SU-DHL-6 (cell line): ENCODE measurements around the gene SESN2.

Experiments
- H2AFZ ChIP-seq: fragments of 200-600 bp; sonication (generic); 2 replicates; pipeline ENCODE4 v1.6.1; 2014; ENCODE audit warnings: low read depth, mild to moderate bottlenecking, moderate library complexity, mixed read lengths, antibody characterized with exemption, low read length; ENCODE audit not compliant: severe bottlenecking
- H3F3A ChIP-seq: fragments of 200-600 bp; shearing (Covaris generic); 2 replicates; pipeline ENCODE4 v1.6.0; 2016; ENCODE audit warnings: antibody characterized with exemption, mild to moderate bottlenecking; ENCODE audit not compliant: insufficient read depth
- H3K27ac ChIP-seq: fragments of 200-600 bp; sonication (generic); 2 replicates; pipeline ENCODE4 v1.5.1; 2016; ENCODE audit warnings: low read depth, mild to moderate bottlenecking, low read length, moderate library complexity, mixed read lengths
- H3K27me3 ChIP-seq: fragments of 200-600 bp; sonication (generic), shearing (Covaris generic); 2 replicates; pipeline ENCODE4 v1.6.0; 2014; ENCODE audit warnings: mild to moderate bottlenecking, low read length
- H3K36me3 ChIP-seq: fragments of 200-600 bp; sonication (generic); 2 replicates; pipeline ENCODE4 v1.6.1; 2014; ENCODE audit warnings: mild to moderate bottlenecking, low read length, mixed read lengths
- H3K4me2 ChIP-seq: fragments of 300-600, 200-600 bp; shearing (Covaris generic), sonication (generic); 2 replicates; pipeline ENCODE4 v1.6.0; 2014; ENCODE audit warnings: low read length, low read depth, mild to moderate bottlenecking; ENCODE audit not compliant: poor library complexity, severe bottlenecking
- H3K4me3 ChIP-seq: fragments of 200-600 bp; sonication (generic); 2 replicates; pipeline ENCODE4 v1.5.1; 2014; ENCODE audit warnings: antibody characterized with exemption, low read length, mild to moderate bottlenecking, mixed read lengths; ENCODE audit not compliant: insufficient read depth, poor library complexity, severe bottlenecking
- H3K79me2 ChIP-seq: fragments of 200-600 bp; sonication (generic); 2 replicates; pipeline ENCODE4 v1.6.1; 2014; ENCODE audit warnings: mild to moderate bottlenecking, low read length, moderate library complexity; ENCODE audit not compliant: insufficient read depth
- H3K9ac ChIP-seq: fragments of 200-600 bp; sonication (generic); 2 replicates; pipeline ENCODE4 v1.7.0; 2014; ENCODE audit warnings: mild to moderate bottlenecking, low read length
- H3K9me2 ChIP-seq: fragments of 200-600 bp; sonication (generic); replicated peaks from 2 replicates; pipeline ENCODE4 v1.6.1; 2014; ENCODE audit warnings: low read length; ENCODE audit not compliant: insufficient read depth
- H3K9me3 ChIP-seq: fragments of 200-600 bp; sonication (generic); 2 replicates; pipeline ENCODE4 v1.6.1; 2014; ENCODE audit warnings: low read length, mixed read lengths; ENCODE audit not compliant: insufficient read depth
- H4K20me1 ChIP-seq: fragments of 200-600 bp; sonication (generic); 2 replicates; pipeline ENCODE4 v1.6.1; 2014; ENCODE audit warnings: low read depth, mild to moderate bottlenecking, antibody characterized with exemption, low read length, moderate library complexity, mixed read lengths
- CTCF ChIP-seq: fragments of 200-600 bp; sonication (generic); IDR thresholded peaks from one replicate; pipeline ENCODE4 v1.5.1; 2017; ENCODE audit warnings: antibody characterized with exemption, mild to moderate bottlenecking, low read length, moderate library complexity; ENCODE audit not compliant: insufficient read depth, poor library complexity, severe bottlenecking
- EZH2phosphoT487 ChIP-seq: fragments of 200-600 bp; sonication (generic), shearing (Covaris generic); conservative IDR thresholded peaks from 2 replicates; pipeline ENCODE4 v1.6.1; 2018; ENCODE audit warnings: mild to moderate bottlenecking, antibody characterized with exemption, low read length, moderate library complexity, mixed read lengths

Gene SESN2

DNA sequence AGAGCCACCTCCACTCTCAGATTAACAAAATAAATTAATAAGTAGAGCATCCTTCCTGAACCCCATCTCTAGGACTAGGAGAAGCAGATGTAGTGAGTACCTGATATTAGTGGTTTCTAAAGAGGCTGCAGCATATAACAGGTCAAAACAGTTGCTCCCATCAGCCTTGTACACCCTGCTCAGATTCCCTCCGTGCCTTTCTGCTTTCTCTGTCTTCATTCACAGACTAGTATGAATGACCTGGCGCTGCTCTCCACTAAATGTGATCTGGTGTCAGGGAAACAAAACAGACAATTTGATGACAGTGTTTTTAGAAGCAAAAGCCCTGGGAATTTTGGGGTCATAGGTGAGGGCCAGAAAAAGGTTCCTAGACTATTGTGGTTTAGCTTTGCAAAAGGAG, 8.3 kb downstream of the SESN2 start:
- no peak overlapping the region for H3K4me3 ChIP-seq
- TF ChIP-seq EZH2phosphoT487, result no peak
- TF ChIP-seq CTCF, result no peak
- peaks cover 53% of the 10 kb centered on the region for H3K79me2 ChIP-seq
- H3F3A ChIP-seq, result no peaks in the 10 kb centered on the region
- no peaks in the 10 kb centered on the region for H3K36me3 ChIP-seq
- H3K27me3 ChIP-seq, result no peaks in the 10 kb centered on the region
- no peak overlapping the region for H3K4me2 ChIP-seq
- no peak overlapping the region for H2AFZ ChIP-seq
- H3K9ac ChIP-seq, result no peak overlapping the region
- H4K20me1 ChIP-seq, result no peaks in the 10 kb centered on the region
- no peak overlapping the region for H3K27ac ChIP-seq
- H3K9me3 ChIP-seq, result no peaks in the 10 kb centered on the region
- no peaks in the 10 kb centered on the region for H3K9me2 ChIP-seq

DNA sequence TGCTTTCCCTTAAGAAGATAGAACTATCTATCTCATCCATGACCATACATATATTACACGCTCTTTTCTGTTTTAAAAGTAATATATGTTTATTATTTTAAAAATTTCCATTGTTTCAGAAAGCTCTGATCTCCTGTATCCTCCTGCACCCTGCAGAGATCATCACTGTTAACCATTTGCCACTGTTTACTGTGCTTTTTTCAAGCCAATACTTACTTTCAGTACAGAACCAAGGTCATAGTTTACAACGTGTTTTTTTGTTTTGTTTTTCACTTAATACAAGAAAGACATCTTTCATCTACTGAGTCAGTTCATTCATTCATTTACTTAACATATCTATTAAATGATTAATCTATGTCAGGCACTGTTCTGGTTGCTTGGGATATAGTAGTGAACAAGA, 10.2 kb downstream of the SESN2 start:
- no peak overlapping the region for H3K9ac ChIP-seq
- H3K36me3 ChIP-seq, result no peaks in the 10 kb centered on the region
- no peaks in the 10 kb centered on the region for H3K9me3 ChIP-seq
- H2AFZ ChIP-seq, result no peak overlapping the region
- H3K79me2 ChIP-seq, result peaks cover 37% of the 10 kb centered on the region
- H3F3A ChIP-seq, result no peaks in the 10 kb centered on the region
- H3K9me2 ChIP-seq, result no peaks in the 10 kb centered on the region
- TF ChIP-seq EZH2phosphoT487 (no peak), CTCF (no peak)
- H3K27me3 ChIP-seq, result no peaks in the 10 kb centered on the region
- no peak overlapping the region for H3K4me3 ChIP-seq
- H3K27ac ChIP-seq, result no peak overlapping the region
- H4K20me1 ChIP-seq, result no peaks in the 10 kb centered on the region
- no peak overlapping the region for H3K4me2 ChIP-seq

- no peaks in the 10 kb centered on the region for H3K27me3 ChIP-seq
- H3K27ac ChIP-seq, result no peak overlapping the region
- no peak for TF ChIP-seq EZH2phosphoT487
- TF ChIP-seq CTCF, result no peak
- H2AFZ ChIP-seq, result no peak overlapping the region
- H3K9ac ChIP-seq, result no peak overlapping the region
- peaks cover 9% of the 10 kb centered on the region for H3K79me2 ChIP-seq
- H4K20me1 ChIP-seq, result no peaks in the 10 kb centered on the region
- no peaks in the 10 kb centered on the region for H3K9me2 ChIP-seq
- H3K4me3 ChIP-seq, result no peak overlapping the region
- no peaks in the 10 kb centered on the region for H3K9me3 ChIP-seq
- H3F3A ChIP-seq, result no peaks in the 10 kb centered on the region
- H3K4me2 ChIP-seq, result no peak overlapping the region
- 0 out of 2 replicates have a peak, but pooled peaks cover 3% of the 10 kb centered on the region for H3K36me3 ChIP-seq
These were observed 13.0 kb downstream of the SESN2 start for GRCh38 chr1:28272215-28272852.
